Neuronal stem cell (in vitro differentiated cells): ENCODE data around the gene CPPED1. TPM values are rescaled to one million over a fixed set of nuclear protein-coding genes. Genes with fewer than 3 reads are reported as not detected.
A peak's percentile ranks its signal among the peaks of the same experiment; 100 is the strongest.

ENCODE experiments used
- DNase-seq: peaks from one replicate; pipeline ENCODE4 v3.0.0-alpha.2; 2013; ENCODE audit warnings: low spot score
- H2AFZ ChIP-seq: one replicate; pipeline ENCODE4 v1.6.1; 2013; ENCODE audit warnings: mild to moderate bottlenecking, low read length, inconsistent platforms
- H2AK5ac ChIP-seq: 2 replicates; pipeline ENCODE4 v1.6.1; 2013; ENCODE audit warnings: low read depth, mild to moderate bottlenecking, inconsistent platforms, low read length, moderate library complexity, mixed read lengths
- H2BK120ac ChIP-seq: 2 replicates; pipeline ENCODE4 v1.6.1; 2013; ENCODE audit warnings: low read depth, mild to moderate bottlenecking, inconsistent platforms, low read length, moderate library complexity, mixed read lengths
- H2BK12ac ChIP-seq: one replicate; pipeline ENCODE4 v1.6.1; 2013; ENCODE audit warnings: low read length, inconsistent platforms
- H2BK15ac ChIP-seq: 2 replicates; pipeline ENCODE4 v1.6.1; 2013; ENCODE audit warnings: mild to moderate bottlenecking, low read length, inconsistent platforms, mixed read lengths
- H2BK5ac ChIP-seq: one replicate; pipeline ENCODE4 v1.6.1; 2013; ENCODE audit warnings: inconsistent platforms, mild to moderate bottlenecking, low read length, moderate library complexity
- H3K14ac ChIP-seq: one replicate; pipeline ENCODE4 v1.6.1; 2013; ENCODE audit warnings: low read length, inconsistent platforms
- H3K18ac ChIP-seq: 2 replicates; pipeline ENCODE4 v1.6.1; 2013; ENCODE audit warnings: low read length, inconsistent platforms
- H3K23ac ChIP-seq: 2 replicates; pipeline ENCODE4 v1.6.1; 2013; ENCODE audit warnings: low read depth, mild to moderate bottlenecking, mixed read lengths, low read length, inconsistent platforms; ENCODE audit not compliant: poor library complexity
- H3K27ac ChIP-seq: replicated peaks from 3 replicates; pipeline ENCODE4 v1.5.1; 2013; ENCODE audit warnings: low read length, inconsistent platforms
- H3K27me3 ChIP-seq, 3 experiments: 2 replicates each; pipeline ENCODE4 v1.6.1; 2013; ENCODE audit warnings: low read length in 3 of 3, mild to moderate bottlenecking in 2 of 3, inconsistent platforms in 1 of 3, low read depth in 1 of 3, mixed read lengths in 1 of 3, moderate library complexity in 1 of 3; ENCODE audit not compliant: control insufficient read depth in 3 of 3, insufficient read depth in 3 of 3
- H3K36me3 ChIP-seq, 2 donors: replicated peaks in 1 of 2; 2 replicates each; pipeline ENCODE4 v1.6.1; 2013; ENCODE audit warnings: low read length in 2 of 2; ENCODE audit not compliant: control insufficient read depth in 2 of 2, insufficient read depth in 2 of 2
- H3K4ac ChIP-seq: 2 replicates; pipeline ENCODE4 v1.6.1; 2013; ENCODE audit warnings: inconsistent platforms, mild to moderate bottlenecking, low read length, moderate library complexity
- H3K4me1 ChIP-seq, 2 donors: 1 replicate in 1 of 2; 2 replicates in 1 of 2; pipeline ENCODE4 v1.6.1; 2013; ENCODE audit warnings: low read length in 2 of 2, low read depth in 1 of 2; ENCODE audit not compliant: control insufficient read depth in 2 of 2, insufficient read depth in 1 of 2
- H3K4me2 ChIP-seq: one replicate; pipeline ENCODE4 v1.6.1; 2013; ENCODE audit warnings: mild to moderate bottlenecking, low read length, inconsistent platforms; ENCODE audit not compliant: insufficient read depth, poor library complexity, severe bottlenecking
- H3K4me3 ChIP-seq, 2 donors: 2 replicates each; pipeline ENCODE4 v1.5.1; 2013; ENCODE audit warnings: low read length in 2 of 2, mild to moderate bottlenecking in 2 of 2, inconsistent platforms in 1 of 2, moderate library complexity in 1 of 2
- H3K79me1 ChIP-seq: one replicate; pipeline ENCODE4 v1.6.1; 2013; ENCODE audit warnings: low read depth, mild to moderate bottlenecking, inconsistent platforms, low read length, moderate library complexity
- H3K9ac ChIP-seq: one replicate; pipeline ENCODE4 v1.6.1; 2013; ENCODE audit warnings: mild to moderate bottlenecking, low read depth, low read length, inconsistent platforms; ENCODE audit not compliant: poor library complexity
- H3K9me3 ChIP-seq, 2 donors: replicated peaks in 1 of 2; 2 replicates each; pipeline versions ENCODE3 to v1.6.1; 2013; ENCODE audit warnings: low read length in 2 of 2, mild to moderate bottlenecking in 2 of 2, inconsistent platforms in 1 of 2, low read depth in 1 of 2, mixed read lengths in 1 of 2, moderate library complexity in 1 of 2; ENCODE audit not compliant: control insufficient read depth in 2 of 2, insufficient read depth in 1 of 2
- H4K8ac ChIP-seq: one replicate; pipeline ENCODE4 v1.6.1; 2013; ENCODE audit warnings: low read depth, mild to moderate bottlenecking, inconsistent platforms, low read length, moderate library complexity
- H4K91ac ChIP-seq: one replicate; pipeline ENCODE4 v1.6.1; 2013; ENCODE audit warnings: low read length, low read depth, mild to moderate bottlenecking, inconsistent platforms; ENCODE audit not compliant: poor library complexity
- WGBS, 2 donors: extraction: QIAGEN DNeasy Blood & Tissue Kit; methylation state at CpG; one replicate each; pipeline ENCODE4 v1.1.7; 2013; ENCODE audit warnings: missing lambda C conversion rate in 2 of 2, mixed read lengths in 1 of 2; ENCODE audit not compliant: insufficient read length in 2 of 2, insufficient replicate concordance in 1 of 2; ENCODE audit errors: extremely low coverage in 2 of 2; 5-methylcytosine and 5-hydroxymethylcytosine counted together
- polyA plus RNA-seq, 2 experiments: library from polyadenylated mRNA; stranded (reverse); fragments of 200-250 nt; gene quantifications; one replicate each; pipeline ENCODE4 v1.2.3, GENCODE V29; 2013

CPPED1 gene, protein sequence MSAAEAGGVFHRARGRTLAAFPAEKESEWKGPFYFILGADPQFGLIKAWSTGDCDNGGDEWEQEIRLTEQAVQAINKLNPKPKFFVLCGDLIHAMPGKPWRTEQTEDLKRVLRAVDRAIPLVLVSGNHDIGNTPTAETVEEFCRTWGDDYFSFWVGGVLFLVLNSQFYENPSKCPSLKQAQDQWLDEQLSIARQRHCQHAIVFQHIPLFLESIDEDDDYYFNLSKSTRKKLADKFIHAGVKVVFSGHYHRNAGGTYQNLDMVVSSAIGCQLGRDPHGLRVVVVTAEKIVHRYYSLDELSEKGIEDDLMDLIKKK
- polyA plus RNA-seq (2013, experiment 1 of 2), result 6.0 TPM
- 5.8 TPM for polyA plus RNA-seq (2013, experiment 2 of 2)

GRCh38 chr16:12803203-12804093, at the start of gene CPPED1:
Gene CPPED1 (minus strand): TSS chr16:12803887. CDS start chr16:12803776, 111 bp downstream.
- Histone ChIP-seq H2BK120ac (no peak within 1 kb of the TSS), H3K9ac (peak within 1 kb of the TSS; percentile 85), H2BK15ac (no peak within 1 kb of the TSS), H3K27ac (peak within 1 kb of the TSS; percentile 76), H3K27me3 (no peaks in the 10 kb centered on the region), H4K8ac (peak within 1 kb of the TSS; percentile 74), H3K4ac (no peak within 1 kb of the TSS), H2AFZ (peak within 1 kb of the TSS; percentile 100), H3K4me2 (peak within 1 kb of the TSS; percentile 50), H3K4me1 (no peaks in the 10 kb centered on the region), H3K4me3 (peak within 1 kb of the TSS; percentile 64 to 88), H4K91ac (no peak within 1 kb of the TSS), H3K18ac (peak within 1 kb of the TSS; percentile 96), H2BK5ac (no peak within 1 kb of the TSS), H3K36me3 (no peaks in the 10 kb centered on the region), H2AK5ac (no peak within 1 kb of the TSS), H3K23ac (peak within 1 kb of the TSS; percentile 2), H3K79me1 (no peaks in the 10 kb centered on the region), H3K9me3 (no peaks in the 10 kb centered on the region), H3K14ac (no peak within 1 kb of the TSS), H2BK12ac (no peak within 1 kb of the TSS)
- no CpG with 5 or more reads among the region's 56 CpGs for whole genome bisulfite sequencing, 2 donors
- DNase-seq, result peak; percentile 83

DNA sequence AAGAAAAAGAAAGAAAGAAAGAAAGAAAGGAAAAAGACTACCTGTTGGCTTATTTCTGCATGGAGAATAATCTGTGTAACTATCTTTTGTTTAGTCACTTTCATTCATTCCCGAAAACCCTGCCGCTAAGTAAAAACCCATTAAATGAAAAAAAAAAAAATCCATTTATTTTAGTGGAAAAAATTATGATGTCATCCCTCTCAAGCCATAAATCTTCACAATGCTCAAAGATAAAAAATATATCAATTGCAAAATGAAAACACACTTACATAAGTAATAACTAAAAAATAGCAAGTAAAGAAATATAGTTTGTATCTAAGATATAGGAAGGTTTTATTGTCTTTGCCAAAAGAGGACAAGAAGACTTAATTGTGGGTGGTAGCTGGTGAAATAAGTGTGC, 46.5 kb upstream of the CPPED1 start:
- H2BK5ac ChIP-seq, result no peak overlapping the region
- H3K36me3 ChIP-seq, result no peaks in the 10 kb centered on the region
- no peak overlapping the region for H3K23ac ChIP-seq
- no peak overlapping the region for H3K18ac ChIP-seq
- no peak overlapping the region for H4K91ac ChIP-seq
- DNase-seq, result no peak
- H2BK15ac ChIP-seq, result no peak overlapping the region
- no peaks in the 10 kb centered on the region for H3K27me3 ChIP-seq
- no peaks in the 10 kb centered on the region for H3K9me3 ChIP-seq
- no peak overlapping the region for H3K27ac ChIP-seq
- no peaks in the 10 kb centered on the region for H3K4me1 ChIP-seq
- no peak overlapping the region for H3K4me2 ChIP-seq
- no peak overlapping the region for H3K9ac ChIP-seq
- H2AK5ac ChIP-seq, result no peak overlapping the region
- no peak overlapping the region for H3K14ac ChIP-seq
- H2BK120ac ChIP-seq, result no peak overlapping the region
- H3K79me1 ChIP-seq, result no peaks in the 10 kb centered on the region
- H2BK12ac ChIP-seq, result no peak overlapping the region
- no peak overlapping the region for H3K4ac ChIP-seq
- WGBS, 2 donors, result no CpG with 5 or more reads among the region's 2 CpGs
- H3K4me3 ChIP-seq, result no peak overlapping the region
- no peak overlapping the region for H4K8ac ChIP-seq
- no peak overlapping the region for H2AFZ ChIP-seq

- WGBS, 2 donors, result no CpG with 5 or more reads among the region's 1 CpG
- Histone ChIP-seq H2AFZ (no peak overlapping the region), H3K4me3 (no peak overlapping the region), H3K4me2 (no peak overlapping the region), H3K9me3 (no peaks in the 10 kb centered on the region), H2BK5ac (no peak overlapping the region), H3K27ac (no peak overlapping the region), H3K79me1 (no peaks in the 10 kb centered on the region), H3K4ac (no peak overlapping the region), H3K14ac (no peak overlapping the region), H2BK12ac (no peak overlapping the region), H4K91ac (no peak overlapping the region), H2BK120ac (no peak overlapping the region), H4K8ac (no peak overlapping the region), H3K9ac (no peak overlapping the region), H2BK15ac (no peak overlapping the region), H2AK5ac (no peak overlapping the region), H3K18ac (no peak overlapping the region), H3K27me3 (no peaks in the 10 kb centered on the region), H3K4me1 (no peaks in the 10 kb centered on the region), H3K36me3 (no peaks in the 10 kb centered on the region), H3K23ac (no peak overlapping the region)
- DNase-seq, result no peak
Measured at GRCh38 chr16:12846592-12846991, 42.9 kb upstream of the CPPED1 start.

GRCh38 chr16:12845282-12845681, 41.6 kb upstream of the CPPED1 start:
- Histone ChIP-seq H2BK120ac (no peak overlapping the region), H3K9me3 (no peaks in the 10 kb centered on the region), H2BK12ac (no peak overlapping the region), H3K27ac (no peak overlapping the region), H4K8ac (no peak overlapping the region), H4K91ac (no peak overlapping the region), H3K36me3 (no peaks in the 10 kb centered on the region), H3K4me2 (no peak overlapping the region), H3K18ac (no peak overlapping the region), H2AK5ac (no peak overlapping the region), H2BK5ac (no peak overlapping the region), H2AFZ (no peak overlapping the region), H3K79me1 (no peaks in the 10 kb centered on the region), H3K4ac (no peak overlapping the region), H2BK15ac (no peak overlapping the region), H3K27me3 (no peaks in the 10 kb centered on the region), H3K14ac (no peak overlapping the region), H3K9ac (no peak overlapping the region), H3K23ac (no peak overlapping the region), H3K4me1 (no peaks in the 10 kb centered on the region), H3K4me3 (no peak overlapping the region)
- no CpG with 5 or more reads among the region's 3 CpGs for WGBS, 2 donors
- DNase-seq, result no peak
